Breast epithelium (tissue), 4 donors: Measurements from ENCODE around the gene DPY19L1. TPM values are rescaled to one million over a fixed set of nuclear protein-coding genes. Genes with fewer than 3 reads are reported as not detected.
"Not testable (repeated sequence)": the region's sequence is repeated elsewhere in the genome, so short reads cannot be mapped to it uniquely, and the experiment has no call there.

Source experiments
- DNase-seq, 2 donors: peaks; one replicate each; pipeline ENCODE4 v3.0.0-alpha.2; 2019; ENCODE audit warnings: low spot score in 2 of 2
- H3K27ac ChIP-seq, 2 donors: fragments of 200-600 bp; sonication (generic) in 1 of 2; one replicate each; pipeline ENCODE4 v1.5.1; 2016 to 2019; ENCODE audit warnings: mild to moderate bottlenecking in 1 of 2
- H3K27me3 ChIP-seq, 2 donors: fragments of 200-600 bp; sonication (generic) in 1 of 2; one replicate each; pipeline versions ENCODE4 v1.5.1 to v1.6.0; 2017 to 2019; ENCODE audit warnings: control low read depth in 1 of 2, mild to moderate bottlenecking in 1 of 2
- H3K36me3 ChIP-seq: fragments of 200-600 bp; one replicate; pipeline ENCODE4 v1.5.1; 2019
- H3K4me1 ChIP-seq, 2 donors: fragments of 200-600 bp; sonication (generic); one replicate each; pipeline ENCODE4 v1.5.1; 2016 to 2019; ENCODE audit warnings: control low read depth in 1 of 2
- H3K4me3 ChIP-seq, 3 donors: fragments of 200-600 bp; sonication (generic); 1 replicate in 2 of 3; 2 replicates in 1 of 3; pipeline ENCODE4 v1.5.1; 2016 to 2019; ENCODE audit warnings: mild to moderate bottlenecking in 3 of 3, moderate library complexity in 2 of 3
- H3K9me3 ChIP-seq, 2 donors: fragments of 200-600 bp; sonication (generic) in 1 of 2; one replicate each; pipeline ENCODE4 v1.5.1; 2016 to 2019; ENCODE audit warnings: control low read depth in 1 of 2
- CTCF ChIP-seq, 3 donors: fragments of 450-650 bp; IDR thresholded peaks; one replicate each; pipeline ENCODE4 v1.5.1; 2016 to 2017; ENCODE audit warnings: antibody characterized with exemption in 3 of 3, mild to moderate bottlenecking in 3 of 3, moderate library complexity in 3 of 3
- POLR2A ChIP-seq: fragments of 450-650 bp; IDR thresholded peaks from one replicate; pipeline ENCODE4 v1.6.1; 2016; ENCODE audit warnings: antibody characterized with exemption, mild to moderate bottlenecking, moderate library complexity
- POLR2AphosphoS5 ChIP-seq, 3 donors: sonication (generic); formaldehyde crosslinking; IDR thresholded peaks; one replicate each; pipeline ENCODE4 v1.6.1; 2017; ENCODE audit warnings: antibody characterized with exemption in 3 of 3
- intact Hi-C: fragments of 100-400 bp; cut with DNase I; formaldehyde crosslinking; loops from one replicate; pipeline ENCODE4 v1.15.1; 2023; ENCODE audit warnings: low total_unique reads
- total RNA-seq, 3 donors: library from RNA; depleted of rRNA; stranded (reverse); fragments of >200 nt; gene quantifications; one replicate each; pipeline ENCODE4 v1.1.0, GENCODE V29; 2016

Gene DPY19L1
- total RNA-seq, 3 donors from 2014 or later = 14.1 to 18.2 (median 17.4) TPM

GRCh38 chr7:34995757-34996156 lies 41.5 kb downstream of the DPY19L1 start:
- Histone ChIP-seq H3K9me3 (no peaks in the 10 kb centered on the region), H3K4me1 (no peaks in the 10 kb centered on the region), H3K4me3 (no peak overlapping the region), H3K27ac (no peak overlapping the region), H3K36me3 (no peaks in the 10 kb centered on the region), H3K27me3 (no peaks in the 10 kb centered on the region)
- intact Hi-C loops = no loop called here
- TF ChIP-seq POLR2A (no peak), POLR2AphosphoS5 (IDR thresholded peaks at IDR 0.05) (no peak), CTCF (IDR thresholded peaks at IDR 0.05) (no peak)
- DNase-seq = no peak

- TF ChIP-seq POLR2A (no peak), POLR2AphosphoS5 (IDR thresholded peaks at IDR 0.05) (no peak), CTCF (IDR thresholded peaks at IDR 0.05) (no peak)
- no peaks in the 10 kb centered on the region for H3K27me3 ChIP-seq
- H3K9me3 ChIP-seq = no peaks in the 10 kb centered on the region
- intact Hi-C loops = no loop called here
- no peak for DNase-seq
- no peaks in the 10 kb centered on the region for H3K4me1 ChIP-seq
- no peak overlapping the region for H3K4me3 ChIP-seq
- no peaks in the 10 kb centered on the region for H3K36me3 ChIP-seq
- no peak overlapping the region for H3K27ac ChIP-seq
Measured at GRCh38 chr7:34991938-34992840, 45.1 kb downstream of the DPY19L1 start.

- H3K36me3 ChIP-seq, intact Hi-C loops, H3K4me3 ChIP-seq: not testable (repeated sequence)
Measured at GRCh38 chr7:34988442-34989125, 48.7 kb downstream of the DPY19L1 start.

GRCh38 chr7:34985155-34985554 lies 52.1 kb downstream of the DPY19L1 start:
- intact Hi-C loops, DNase-seq, H3K27me3 ChIP-seq, H3K27ac ChIP-seq, H3K4me3 ChIP-seq, H3K4me1 ChIP-seq, H3K9me3 ChIP-seq, H3K36me3 ChIP-seq: not testable (repeated sequence)

More at GRCh38 chr7:34988442-34989125, 48.7 kb downstream of the DPY19L1 start:
- not testable (repeated sequence) for H3K4me1 ChIP-seq, H3K9me3 ChIP-seq, H3K27ac ChIP-seq, H3K27me3 ChIP-seq, DNase-seq

GRCh38 chr7:34984140-34984539 lies 53.1 kb downstream of the DPY19L1 start:
- DNase-seq, H3K36me3 ChIP-seq, H3K27ac ChIP-seq, H3K9me3 ChIP-seq, H3K4me1 ChIP-seq, H3K4me3 ChIP-seq, H3K27me3 ChIP-seq, intact Hi-C loops: not testable (repeated sequence)

GRCh38 chr7:34982371-34983019 lies 54.8 kb downstream of the DPY19L1 start:
- H3K27me3 ChIP-seq = no peaks in the 10 kb centered on the region
- no peaks in the 10 kb centered on the region for H3K9me3 ChIP-seq
- no peak overlapping the region for H3K27ac ChIP-seq
- no peaks in the 10 kb centered on the region for H3K4me1 ChIP-seq
- DNase-seq = no peak
- intact Hi-C loops = no loop called here
- no peak for TF ChIP-seq POLR2A
- no peak for TF ChIP-seq CTCF (IDR thresholded peaks at IDR 0.05)
- TF ChIP-seq POLR2AphosphoS5 (IDR thresholded peaks at IDR 0.05) = no peak
- H3K4me3 ChIP-seq = no peak overlapping the region
- H3K36me3 ChIP-seq = no peaks in the 10 kb centered on the region

- DNase-seq, intact Hi-C loops, H3K36me3 ChIP-seq, H3K4me1 ChIP-seq, H3K9me3 ChIP-seq, H3K27ac ChIP-seq, H3K27me3 ChIP-seq, H3K4me3 ChIP-seq: not testable (repeated sequence)
Measured at GRCh38 chr7:34979124-34979523, 58.2 kb downstream of the DPY19L1 start.
